H1 (cell line): ENCODE measurements around the gene SLC39A11. TPM values are rescaled to one million over a fixed set of nuclear protein-coding genes. Genes with fewer than 3 reads are reported as not detected.

ENCODE experiments used
- CTCF ChIA-PET: fragments of 300-600 bp; sonication (Branson Sonifier 250); formaldehyde crosslinking; loops from one replicate; lab custom pipeline; 2021; ENCODE audit not compliant: partially characterized antibody; lab: Charles Lee
- POLR2A ChIA-PET: fragments of 300-600 bp; sonication (Branson Sonifier 250); formaldehyde crosslinking; loops from one replicate; lab custom pipeline; 2021; ENCODE audit warnings: inconsistent platforms; ENCODE audit not compliant: partially characterized antibody; lab: Charles Lee
- DNase-seq, 2 experiments: peaks; one replicate each; pipeline versions ENCODE4 v3.0.0 to v3.0.0-alpha.2; 2010 to 2022; ENCODE audit warnings: low spot score in 2 of 2, low read depth in 1 of 2, mixed read lengths in 1 of 2
- FAIRE-seq: peaks from 2 replicates; lab custom pipeline; 2011; peaks lifted over from hg19 to GRCh38; lab: Jason Lieb, UNC
- H2AFZ ChIP-seq: 2 replicates; pipeline ENCODE4 v1.8.1; 2012; ENCODE audit warnings: low read length, inconsistent platforms
- H2AK5ac ChIP-seq: 2 replicates; pipeline ENCODE4 v1.6.1; 2013; ENCODE audit warnings: low read depth, low read length
- H2BK120ac ChIP-seq: replicated peaks from 2 replicates; pipeline ENCODE3; 2013; ENCODE audit warnings: low read depth, low read length, inconsistent platforms
- H2BK12ac ChIP-seq: 2 replicates; pipeline ENCODE4 v1.6.1; 2013; ENCODE audit warnings: low read depth, low read length
- H2BK15ac ChIP-seq: 2 replicates; pipeline ENCODE4 v1.6.1; 2013; ENCODE audit warnings: low read length
- H2BK20ac ChIP-seq: 2 replicates; pipeline ENCODE4 v1.6.1; 2013; ENCODE audit warnings: low read length
- H2BK5ac ChIP-seq: 2 replicates; pipeline ENCODE4 v1.6.1; 2013; ENCODE audit warnings: low read depth, low read length
- H3K14ac ChIP-seq: 2 replicates; pipeline ENCODE4 v1.6.1; 2013; ENCODE audit warnings: inconsistent platforms; ENCODE audit not compliant: insufficient read length
- H3K18ac ChIP-seq: 2 replicates; pipeline ENCODE4 v1.6.1; 2013; ENCODE audit warnings: low read length; ENCODE audit errors: extremely low read depth
- H3K23ac ChIP-seq: 2 replicates; pipeline ENCODE4 v1.6.1; 2013; ENCODE audit warnings: inconsistent platforms; ENCODE audit not compliant: insufficient read length
- H3K23me2 ChIP-seq: 2 replicates; pipeline ENCODE4 v1.6.1; 2013; ENCODE audit warnings: low read depth, low read length
- H3K27ac ChIP-seq: 2 replicates; pipeline ENCODE4 v1.6.1; 2011; ENCODE audit warnings: low read depth, low read length, inconsistent platforms
- H3K27me3 ChIP-seq, 4 experiments: replicated peaks in 1 of 4; 1 replicate in 1 of 4; 2 replicates in 3 of 4; pipeline versions ENCODE4 v1.6.1 to v1.8.1; 2011 to 2013; ENCODE audit warnings: low read length in 3 of 4, mild to moderate bottlenecking in 3 of 4, inconsistent platforms in 2 of 4, mixed read lengths in 2 of 4, moderate library complexity in 1 of 4; ENCODE audit not compliant: control insufficient read depth in 3 of 4, insufficient read depth in 3 of 4; ENCODE audit errors: extremely low read depth in 1 of 4
- H3K36me3 ChIP-seq, 4 experiments: 2 replicates each; pipeline versions ENCODE4 v1.6.1 to v1.8.1; 2011 to 2013; ENCODE audit warnings: mild to moderate bottlenecking in 4 of 4, low read length in 3 of 4, moderate library complexity in 2 of 4, control low read depth in 1 of 4, inconsistent platforms in 1 of 4; ENCODE audit not compliant: insufficient read depth in 4 of 4, control insufficient read depth in 2 of 4
- H3K4ac ChIP-seq: replicated peaks from 2 replicates; pipeline ENCODE3; 2013; ENCODE audit warnings: low read length, low read depth, mixed read lengths, inconsistent platforms; ENCODE audit not compliant: insufficient read length
- H3K4me1 ChIP-seq, 4 experiments: replicated peaks in 1 of 4; 1 replicate in 1 of 4; 2 replicates in 3 of 4; pipeline versions ENCODE4 v1.6.1 to v1.8.1; 2011 to 2013; ENCODE audit warnings: low read length in 3 of 4, inconsistent platforms in 2 of 4, mixed read lengths in 1 of 4; ENCODE audit not compliant: insufficient read depth in 4 of 4, control insufficient read depth in 3 of 4
- H3K4me2 ChIP-seq, 2 experiments: 2 replicates each; pipeline versions ENCODE4 v1.6.1 to v1.8.1; 2011 to 2013; ENCODE audit warnings: low read depth in 2 of 2, low read length in 2 of 2, control low read depth in 1 of 2, inconsistent platforms in 1 of 2, mild to moderate bottlenecking in 1 of 2; ENCODE audit not compliant: insufficient read depth in 1 of 2
- H3K4me3 ChIP-seq, 4 experiments: fragments of 200-600, 300-600 bp in 1 of 4; sonication (generic), shearing (Covaris generic), sonication (Bioruptor Twin) in 1 of 4; 2 replicates each; pipeline versions ENCODE4 v1.5.1 to v1.8.1; 2011 to 2016; ENCODE audit warnings: low read length in 4 of 4, low read depth in 3 of 4, control low read depth in 2 of 4, inconsistent platforms in 2 of 4, mild to moderate bottlenecking in 2 of 4, mixed read lengths in 1 of 4, moderate library complexity in 1 of 4; ENCODE audit not compliant: insufficient read depth in 2 of 4; ENCODE audit errors: extremely low read depth in 1 of 4
- H3K56ac ChIP-seq: replicated peaks from 2 replicates; pipeline ENCODE3; 2013; ENCODE audit warnings: low read depth, mild to moderate bottlenecking, mixed read lengths, low read length, inconsistent platforms; ENCODE audit not compliant: insufficient read length
- H3K79me1 ChIP-seq: 2 replicates; pipeline ENCODE4 v1.6.1; 2013; ENCODE audit warnings: low read depth, low read length, control low read depth
- H3K79me2 ChIP-seq, 2 experiments: 2 replicates each; pipeline versions ENCODE4 v1.6.1 to v1.8.1; 2012 to 2013; ENCODE audit warnings: low read length in 2 of 2, mild to moderate bottlenecking in 2 of 2, inconsistent platforms in 1 of 2; ENCODE audit not compliant: insufficient read depth in 2 of 2, control insufficient read depth in 1 of 2
- H3K9ac ChIP-seq, 4 experiments: replicated peaks in 1 of 4; 1 replicate in 1 of 4; 2 replicates in 3 of 4; pipeline versions ENCODE4 v1.6.1 to v1.8.1; 2011 to 2013; ENCODE audit warnings: low read depth in 3 of 4, low read length in 3 of 4, control low read depth in 2 of 4, mild to moderate bottlenecking in 2 of 4, moderate library complexity in 2 of 4, inconsistent platforms in 1 of 4; ENCODE audit errors: extremely low read depth in 1 of 4
- H3K9me3 ChIP-seq, 2 experiments: 2 replicates each; pipeline versions ENCODE4 v1.6.1 to v1.8.1; 2012 to 2013; ENCODE audit warnings: mild to moderate bottlenecking in 2 of 2, moderate library complexity in 2 of 2, control low read depth in 1 of 2, inconsistent platforms in 1 of 2, low read depth in 1 of 2, low read length in 1 of 2, mixed read lengths in 1 of 2; ENCODE audit not compliant: insufficient read depth in 2 of 2
- H4K20me1 ChIP-seq, 2 experiments: replicated peaks in 1 of 2; 2 replicates each; pipeline versions ENCODE3 to v1.8.1; 2011 to 2013; ENCODE audit warnings: inconsistent platforms in 2 of 2, low read length in 2 of 2, mild to moderate bottlenecking in 1 of 2; ENCODE audit not compliant: insufficient read depth in 2 of 2, control insufficient read depth in 1 of 2
- H4K5ac ChIP-seq: 2 replicates; pipeline ENCODE4 v1.6.1; 2013; ENCODE audit warnings: low read length, low read depth, mixed read lengths, inconsistent platforms; ENCODE audit not compliant: insufficient read length
- H4K8ac ChIP-seq: 2 replicates; pipeline ENCODE4 v1.8.0; 2013; ENCODE audit warnings: mild to moderate bottlenecking, moderate library complexity, low read length, inconsistent platforms; ENCODE audit not compliant: insufficient read depth; ENCODE audit errors: extremely low read depth
- H4K91ac ChIP-seq: replicated peaks from 2 replicates; pipeline ENCODE3; 2013; ENCODE audit warnings: low read length, mixed read lengths, inconsistent platforms; ENCODE audit not compliant: insufficient read length
- CBX5 ChIP-seq: fragments of 300-800, 300-1000 bp; sonication (generic); IDR thresholded peaks from 2 replicates; pipeline ENCODE4 v1.7.1; 2016; ENCODE audit warnings: antibody characterized with exemption, low read length, low read depth
- CEBPB ChIP-seq: IDR thresholded peaks from 2 replicates; pipeline ENCODE4 v1.6.1; 2012; ENCODE audit warnings: low read depth, low read length
- CTBP2 ChIP-seq: IDR thresholded peaks from 2 replicates; pipeline ENCODE4 v1.7.0; 2011; ENCODE audit warnings: borderline replicate concordance, mild to moderate bottlenecking, moderate library complexity, mixed read lengths, low read length; ENCODE audit not compliant: insufficient read depth, insufficient read length
- NANOG ChIP-seq: IDR thresholded peaks from 2 replicates; pipeline ENCODE4 v1.6.1; 2011; ENCODE audit warnings: low read length, low read depth, mild to moderate bottlenecking, inconsistent platforms; ENCODE audit not compliant: insufficient read depth, poor library complexity, severe bottlenecking
- RBBP5 ChIP-seq: IDR thresholded peaks from 2 replicates; pipeline ENCODE4 v1.7.1; 2012; ENCODE audit warnings: low read depth, mild to moderate bottlenecking, inconsistent platforms, low read length, moderate library complexity, borderline replicate concordance
- SP1 ChIP-seq: IDR thresholded peaks from 2 replicates; pipeline ENCODE4 v1.6.1; 2011; ENCODE audit warnings: low read depth, low read length
- TEAD4 ChIP-seq: IDR thresholded peaks from 2 replicates; pipeline ENCODE4 v1.6.1; 2012; ENCODE audit warnings: low read depth, low read length, inconsistent platforms, mixed read lengths
- WGBS, 2 experiments: shearing (Covaris generic) in 1 of 2; methylation state at CpG; one replicate each; pipeline versions ENCODE4 v1.1.6 to v1.1.7; 2013 to 2015; ENCODE audit warnings: low lambda C conversion rate in 2 of 2, mixed read lengths in 2 of 2, inconsistent platforms in 1 of 2, low coverage in 1 of 2, missing lambda C conversion rate in 1 of 2; ENCODE audit not compliant: insufficient replicate concordance in 2 of 2, insufficient coverage in 1 of 2, insufficient read length in 1 of 2; ENCODE audit errors: extremely low coverage in 1 of 2, missing lambda C conversion rate in 1 of 2; 5-methylcytosine and 5-hydroxymethylcytosine counted together
- polyA plus RNA-seq, 7 experiments: library from polyadenylated mRNA; depleted of rRNA in 3 of 7; stranded (reverse) in 5 of 7; unstranded in 2 of 7; fragments of >200 nt in 5 of 7; fragments of 200-250 nt in 2 of 7; gene quantifications; 1 replicate in 5 of 7; 2 replicates in 1 of 7; 4 replicates in 1 of 7; pipeline versions ENCODE4 v1.2.1 to v1.2.3, GENCODE V29; 2011 to 2013; ENCODE audit warnings: missing spikeins in 2 of 7, mixed read lengths in 2 of 7
- total RNA-seq: library from RNA; stranded (reverse); fragmentation: NEBNext Ultra II Directional; extraction: Animal tissue kit (Norgen Biotek cat#: 25700); gene quantifications from 2 replicates; pipeline ENCODE4 v1.2.1, GENCODE V29; 2021
- TF ChIP-seq, protein P1 (sequence below), 3 experiments: IDR thresholded peaks; 1 replicate in 2 of 3; 2 replicates in 1 of 3; pipeline versions ENCODE4 v1.5.1 to v1.6.1; 2011; ENCODE audit warnings: low read length in 3 of 3, mild to moderate bottlenecking in 3 of 3, inconsistent platforms in 2 of 3, low read depth in 1 of 3, moderate library complexity in 1 of 3; ENCODE audit not compliant: insufficient read depth in 1 of 3; ENCODE audit errors: control extremely low read depth in 1 of 3
- TF ChIP-seq, protein P2 (sequence below): IDR thresholded peaks from 2 replicates; pipeline ENCODE4 v1.6.1; 2012; ENCODE audit warnings: low read length, inconsistent platforms

Gene SLC39A11
- total and polyA plus RNA-seq, 2 of the 8 experiments (the other 6 are each of a cell fraction or from before 2014, with no cell fraction given) = 12.2 to 19.6 TPM

DNA sequence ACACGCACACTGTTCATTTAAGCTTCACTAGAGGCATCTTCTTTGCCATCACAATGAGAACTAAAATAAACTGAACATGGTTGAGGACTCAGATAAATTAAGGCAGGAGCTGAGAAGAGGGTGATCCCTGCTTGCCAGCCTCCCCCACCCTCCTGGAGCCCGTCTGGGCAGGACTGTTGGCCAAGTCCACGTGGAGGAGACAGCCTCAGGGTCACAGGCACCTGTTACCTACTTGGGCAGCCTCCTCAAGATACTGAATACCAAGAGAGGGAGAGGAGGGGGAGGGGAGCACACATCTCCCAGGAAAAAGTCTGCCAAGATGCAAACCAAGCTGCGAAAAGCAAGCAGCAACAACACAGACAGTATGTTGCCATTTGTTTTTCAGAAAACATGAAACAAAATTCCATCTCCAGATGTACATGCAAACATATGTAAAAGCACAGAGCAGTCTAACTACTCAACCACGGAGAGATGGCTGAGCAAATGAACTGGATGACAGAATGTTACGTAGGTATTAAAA lies 67.4 kb downstream of the SLC39A11 start:
- Histone ChIP-seq H3K36me3 (no peaks in the 10 kb centered on the region), H3K9ac (no peak overlapping the region), H3K27me3 (no peaks in the 10 kb centered on the region), H2AFZ (no peak overlapping the region), H3K14ac (no peak overlapping the region), H2BK5ac (no peak overlapping the region), H3K56ac (no peak overlapping the region), H3K79me1 (no peaks in the 10 kb centered on the region), H2AK5ac (no peak overlapping the region), H3K27ac (no peak overlapping the region), H3K23ac (no peak overlapping the region), H2BK12ac (no peak overlapping the region), H3K4me2 (no peak overlapping the region), H3K4me3 (no peak overlapping the region), H3K79me2 (no peaks in the 10 kb centered on the region), H2BK20ac (no peak overlapping the region), H2BK120ac (no peak overlapping the region), H4K91ac (no peak overlapping the region), H3K9me3 (no peaks in the 10 kb centered on the region), H3K4me1 (peaks cover 0 to 3% (median 0%) of the 10 kb centered on the region in 4 experiments; a peak in 1 of 7 replicates), H3K23me2 (no peaks in the 10 kb centered on the region; the same call in 1 of the 2 replicates), H2BK15ac (no peak overlapping the region), H3K4ac (no peak overlapping the region), H4K20me1 (no peaks in the 10 kb centered on the region), H4K5ac (no peak overlapping the region), H3K18ac (no peak overlapping the region), H4K8ac (no peak overlapping the region)
- ChIA-PET CTCF (interaction anchor here (0.7 to 1.7 kb wide), 2 partner anchors 165 to 231 kb away, joined by 3 to 6 read pairs; no protein-coding TSS in a partner anchor), POLR2A (no interaction called here)
- no peak for FAIRE-seq
- no peak for DNase-seq
- 83% methylated on average over 6 of the region's 6 CpGs; no CpG with 5 or more reads in 1 of the 2 experiments for WGBS, 2 experiments
- TF ChIP-seq NANOG (no peak), CEBPB (no peak), RBBP5 (no peak), CBX5 (no peak), CTBP2 (no peak), TEAD4 (no peak), SP1 (no peak)
- TF ChIP-seq, protein P1, sequence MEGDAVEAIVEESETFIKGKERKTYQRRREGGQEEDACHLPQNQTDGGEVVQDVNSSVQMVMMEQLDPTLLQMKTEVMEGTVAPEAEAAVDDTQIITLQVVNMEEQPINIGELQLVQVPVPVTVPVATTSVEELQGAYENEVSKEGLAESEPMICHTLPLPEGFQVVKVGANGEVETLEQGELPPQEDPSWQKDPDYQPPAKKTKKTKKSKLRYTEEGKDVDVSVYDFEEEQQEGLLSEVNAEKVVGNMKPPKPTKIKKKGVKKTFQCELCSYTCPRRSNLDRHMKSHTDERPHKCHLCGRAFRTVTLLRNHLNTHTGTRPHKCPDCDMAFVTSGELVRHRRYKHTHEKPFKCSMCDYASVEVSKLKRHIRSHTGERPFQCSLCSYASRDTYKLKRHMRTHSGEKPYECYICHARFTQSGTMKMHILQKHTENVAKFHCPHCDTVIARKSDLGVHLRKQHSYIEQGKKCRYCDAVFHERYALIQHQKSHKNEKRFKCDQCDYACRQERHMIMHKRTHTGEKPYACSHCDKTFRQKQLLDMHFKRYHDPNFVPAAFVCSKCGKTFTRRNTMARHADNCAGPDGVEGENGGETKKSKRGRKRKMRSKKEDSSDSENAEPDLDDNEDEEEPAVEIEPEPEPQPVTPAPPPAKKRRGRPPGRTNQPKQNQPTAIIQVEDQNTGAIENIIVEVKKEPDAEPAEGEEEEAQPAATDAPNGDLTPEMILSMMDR (IDR thresholded peaks at IDR 0.05; ENCODE audit: control extremely low read depth in 1 of 3, insufficient read depth in 1 of 3, low read depth in 1 of 3, low read length in 3 of 3) = no peak
- TF ChIP-seq, protein P2, sequence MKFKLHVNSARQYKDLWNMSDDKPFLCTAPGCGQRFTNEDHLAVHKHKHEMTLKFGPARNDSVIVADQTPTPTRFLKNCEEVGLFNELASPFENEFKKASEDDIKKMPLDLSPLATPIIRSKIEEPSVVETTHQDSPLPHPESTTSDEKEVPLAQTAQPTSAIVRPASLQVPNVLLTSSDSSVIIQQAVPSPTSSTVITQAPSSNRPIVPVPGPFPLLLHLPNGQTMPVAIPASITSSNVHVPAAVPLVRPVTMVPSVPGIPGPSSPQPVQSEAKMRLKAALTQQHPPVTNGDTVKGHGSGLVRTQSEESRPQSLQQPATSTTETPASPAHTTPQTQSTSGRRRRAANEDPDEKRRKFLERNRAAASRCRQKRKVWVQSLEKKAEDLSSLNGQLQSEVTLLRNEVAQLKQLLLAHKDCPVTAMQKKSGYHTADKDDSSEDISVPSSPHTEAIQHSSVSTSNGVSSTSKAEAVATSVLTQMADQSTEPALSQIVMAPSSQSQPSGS = no peak
